Muscle of leg (tissue), 11 donors: Measurements from ENCODE around the gene EP400. TPM values are rescaled to one million over a fixed set of nuclear protein-coding genes. Genes with fewer than 3 reads are reported as not detected.

ENCODE experiments used
- DNase-seq: peaks from one replicate; pipeline ENCODE4 v3.0.0; 2013
- H3K27ac ChIP-seq: one replicate; pipeline ENCODE4 v1.5.1; 2013; ENCODE audit warnings: mild to moderate bottlenecking, low read length, control low read depth
- H3K27me3 ChIP-seq: one replicate; pipeline ENCODE4 v1.6.1; 2013; ENCODE audit warnings: low read length; ENCODE audit not compliant: control insufficient read depth, insufficient read depth
- H3K36me3 ChIP-seq: one replicate; pipeline ENCODE4 v1.6.1; 2013; ENCODE audit warnings: low read length; ENCODE audit not compliant: control insufficient read depth, insufficient read depth
- H3K4me1 ChIP-seq: one replicate; pipeline ENCODE4 v1.6.1; 2013; ENCODE audit warnings: low read length; ENCODE audit not compliant: control insufficient read depth, insufficient read depth
- H3K4me3 ChIP-seq: one replicate; pipeline ENCODE4 v1.5.1; 2013; ENCODE audit warnings: low read length, control low read depth
- H3K9me3 ChIP-seq: replicated peaks from 2 replicates; pipeline ENCODE4 v1.6.1; 2013; ENCODE audit warnings: low read depth, low read length; ENCODE audit not compliant: control insufficient read depth
- WGBS: methylation state at CpG from one replicate; pipeline ENCODE4 v1.1.5; 2013; ENCODE audit warnings: missing lambda C conversion rate; ENCODE audit not compliant: insufficient coverage; 5-methylcytosine and 5-hydroxymethylcytosine counted together
- polyA plus RNA-seq, 8 donors: library from polyadenylated mRNA; unstranded; fragments of 120-200 nt; gene quantifications; one replicate each; pipeline versions ENCODE4 v1.2.1 to v1.2.3, GENCODE V29; 2013; ENCODE audit warnings: inconsistent platforms in 1 of 8, low replicate concordance in 1 of 8; ENCODE audit not compliant: insufficient read length in 8 of 8, insufficient read depth in 1 of 8
- total RNA-seq: library from RNA; stranded (reverse); fragments of 120-200 nt; gene quantifications from one replicate; pipeline ENCODE4 v1.2.4, GENCODE V29; 2013

Gene EP400
- total and polyA plus RNA-seq, 9 donors = 9.0 to 30.5 (median 22.7) TPM

GRCh38 chr12:132056951-132057350 lies 107.2 kb downstream of the EP400 start:
- Histone ChIP-seq H3K36me3 (peaks cover 72% of the 10 kb centered on the region), H3K27ac (no peak overlapping the region), H3K27me3 (no peaks in the 10 kb centered on the region), H3K9me3 (no peaks in the 10 kb centered on the region), H3K4me3 (no peak overlapping the region), H3K4me1 (no peaks in the 10 kb centered on the region)
- no CpG with 5 or more reads among the region's 5 CpGs for WGBS
- DNase-seq = no peak

GRCh38 chr12:132057691-132058090 lies 107.9 kb downstream of the EP400 start:
- WGBS = 94% methylated on average over 3 of the region's 5 CpGs
- no peak for DNase-seq
- H3K4me3 ChIP-seq = no peak overlapping the region
- no peaks in the 10 kb centered on the region for H3K9me3 ChIP-seq
- peaks cover 73% of the 10 kb centered on the region for H3K36me3 ChIP-seq
- no peak overlapping the region for H3K27ac ChIP-seq
- no peaks in the 10 kb centered on the region for H3K4me1 ChIP-seq
- no peaks in the 10 kb centered on the region for H3K27me3 ChIP-seq

DNA sequence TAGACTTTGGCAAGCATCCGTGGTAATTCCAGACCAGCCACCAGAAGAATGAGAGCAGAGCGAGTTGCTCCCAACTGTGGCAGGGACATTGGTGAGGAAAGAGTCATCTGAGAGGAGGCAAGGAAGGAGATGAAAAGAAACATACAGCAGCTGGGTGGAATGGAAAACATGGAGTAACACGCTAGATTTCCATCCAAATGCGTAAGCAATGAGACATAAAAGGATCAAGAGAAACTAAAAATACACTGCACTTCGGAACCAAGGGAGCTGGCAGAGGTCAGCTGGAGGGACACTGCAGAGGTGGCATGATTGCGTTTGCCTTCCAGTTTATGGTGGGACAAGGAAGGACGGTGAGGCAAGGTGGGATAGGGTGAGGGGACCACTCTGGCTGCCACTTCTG lies 111.5 kb downstream of the EP400 start:
- no peak for DNase-seq
- 86% methylated on average over 7 of the region's 7 CpGs for WGBS
- Histone ChIP-seq H3K9me3 (no peaks in the 10 kb centered on the region), H3K4me1 (no peaks in the 10 kb centered on the region), H3K27ac (no peak overlapping the region), H3K36me3 (peaks cover 70% of the 10 kb centered on the region), H3K27me3 (no peaks in the 10 kb centered on the region), H3K4me3 (no peak overlapping the region)

DNA sequence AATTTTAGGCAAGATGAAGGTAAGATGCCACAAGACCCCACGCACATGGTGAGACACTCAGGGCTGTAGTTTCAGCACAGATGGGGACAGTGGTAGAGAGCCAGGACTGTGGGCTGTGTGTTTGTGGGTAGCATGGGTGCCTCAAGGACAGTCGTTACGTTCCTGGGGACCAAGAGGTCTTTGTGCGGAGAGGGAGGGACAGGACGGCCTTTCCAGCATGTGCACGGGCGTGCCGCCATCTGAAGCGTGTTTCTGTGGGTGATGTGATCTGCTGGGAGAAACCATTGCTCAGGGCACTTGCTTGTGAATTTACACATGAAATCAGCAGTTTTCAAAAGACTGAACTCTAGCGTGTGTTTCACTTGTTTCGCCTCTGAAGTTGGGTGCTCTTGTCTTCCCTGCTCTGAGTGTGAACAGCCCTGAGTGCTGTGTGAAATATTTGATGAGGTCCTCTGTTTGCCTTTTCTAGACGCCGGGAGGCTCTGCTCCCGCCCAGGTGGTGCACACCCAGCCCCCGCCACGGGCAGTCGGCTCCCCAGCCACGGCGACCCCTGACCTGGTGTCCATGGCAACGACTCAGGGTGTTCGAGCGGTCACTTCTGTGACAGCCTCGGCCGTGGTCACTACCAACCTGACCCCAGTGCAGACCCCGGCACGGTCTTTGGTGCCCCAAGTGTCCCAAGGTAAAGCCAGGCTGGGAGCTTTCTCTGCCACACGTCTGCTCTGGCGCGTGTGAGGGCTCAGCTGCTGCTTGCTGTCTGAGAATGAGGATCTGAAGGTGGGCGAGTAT lies 112.1 kb downstream of the EP400 start:
- no peaks in the 10 kb centered on the region for H3K27me3 ChIP-seq
- no peak overlapping the region for H3K4me3 ChIP-seq
- no peaks in the 10 kb centered on the region for H3K4me1 ChIP-seq
- WGBS = 61% methylated on average over 28 of the region's 30 CpGs
- H3K9me3 ChIP-seq = no peaks in the 10 kb centered on the region
- H3K27ac ChIP-seq = no peak overlapping the region
- DNase-seq = no peak
- peaks cover 69% of the 10 kb centered on the region for H3K36me3 ChIP-seq

GRCh38 chr12:132062481-132062880 lies 112.7 kb downstream of the EP400 start:
- 69% methylated on average over 14 of the region's 14 CpGs for WGBS
- Histone ChIP-seq H3K36me3 (peaks cover 69% of the 10 kb centered on the region), H3K4me1 (no peaks in the 10 kb centered on the region), H3K9me3 (no peaks in the 10 kb centered on the region), H3K27me3 (no peaks in the 10 kb centered on the region), H3K4me3 (no peak overlapping the region), H3K27ac (no peak overlapping the region)
- no peak for DNase-seq

GRCh38 chr12:132063491-132063890 lies 113.7 kb downstream of the EP400 start:
- DNase-seq = no peak
- peaks cover 73% of the 10 kb centered on the region for H3K36me3 ChIP-seq
- no peak overlapping the region for H3K4me3 ChIP-seq
- H3K27ac ChIP-seq = no peak overlapping the region
- no peaks in the 10 kb centered on the region for H3K9me3 ChIP-seq
- 80% methylated on average over 10 of the region's 10 CpGs for WGBS
- H3K4me1 ChIP-seq = no peaks in the 10 kb centered on the region
- H3K27me3 ChIP-seq = no peaks in the 10 kb centered on the region

DNA sequence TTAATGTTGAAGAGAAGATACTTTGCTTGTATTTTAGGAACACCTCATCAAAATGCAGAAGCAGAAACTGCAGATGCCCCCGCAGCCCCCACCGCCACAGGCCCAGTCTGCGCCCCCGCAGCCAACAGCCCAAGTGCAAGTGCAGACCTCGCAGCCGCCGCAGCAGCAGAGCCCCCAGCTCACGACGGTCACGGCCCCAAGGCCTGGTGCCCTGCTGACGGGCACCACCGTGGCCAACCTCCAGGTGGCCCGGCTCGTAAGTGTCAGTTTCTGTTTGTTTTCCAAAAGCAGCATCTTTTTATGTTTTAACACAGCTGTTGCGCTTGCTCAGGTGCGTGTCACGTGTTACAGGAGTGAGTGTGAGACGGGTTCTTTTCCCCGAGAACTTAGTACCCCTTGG lies 114.9 kb downstream of the EP400 start:
- Histone ChIP-seq H3K4me3 (no peak overlapping the region), H3K27ac (no peak overlapping the region), H3K36me3 (peaks cover 77% of the 10 kb centered on the region), H3K27me3 (no peaks in the 10 kb centered on the region), H3K4me1 (peaks cover 4% of the 10 kb centered on the region), H3K9me3 (no peaks in the 10 kb centered on the region)
- no peak for DNase-seq
- WGBS = 88% methylated on average over 17 of the region's 19 CpGs

GRCh38 chr12:132065203-132065602 lies 115.5 kb downstream of the EP400 start:
- H3K4me1 ChIP-seq = peaks cover 6% of the 10 kb centered on the region
- H3K27ac ChIP-seq = no peak overlapping the region
- no peak for DNase-seq
- no peaks in the 10 kb centered on the region for H3K9me3 ChIP-seq
- WGBS = 94% methylated on average over 9 of the region's 10 CpGs
- peaks cover 81% of the 10 kb centered on the region for H3K36me3 ChIP-seq
- no peaks in the 10 kb centered on the region for H3K27me3 ChIP-seq
- H3K4me3 ChIP-seq = no peak overlapping the region

DNA sequence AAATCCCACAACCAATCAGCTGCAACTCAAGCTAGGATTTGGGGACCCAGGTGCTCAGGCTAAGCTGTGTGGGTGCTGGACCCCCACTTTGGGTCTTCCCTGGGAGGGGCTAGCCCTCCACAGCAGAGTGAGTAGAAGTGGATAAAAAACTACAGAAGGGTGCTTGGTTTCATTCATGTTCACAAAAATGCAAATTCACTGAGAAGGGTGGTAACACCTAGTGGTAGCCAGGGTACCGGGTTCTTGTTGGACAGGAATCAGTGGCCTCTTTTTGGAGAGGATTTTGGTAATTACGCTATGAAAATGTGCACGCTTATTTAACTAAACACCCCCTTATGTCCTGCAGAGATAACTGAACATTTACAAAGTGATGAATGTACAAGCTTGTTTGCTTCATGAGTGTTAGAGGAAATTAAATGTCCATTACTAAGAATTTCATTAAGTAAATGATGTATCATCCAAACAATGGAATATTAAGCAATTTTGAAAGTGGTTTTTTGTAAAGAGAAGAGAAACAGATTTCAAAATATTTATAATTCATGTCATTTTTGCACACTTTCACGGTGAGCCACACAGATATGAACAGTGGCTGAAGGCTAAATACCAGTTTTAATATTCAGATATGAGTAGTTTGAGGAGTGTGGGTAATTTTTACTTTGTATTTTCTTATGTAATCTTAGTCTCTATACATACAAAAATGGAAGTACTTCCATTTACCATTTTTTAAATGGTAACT lies 116.0 kb downstream of the EP400 start:
- Histone ChIP-seq H3K9me3 (no peaks in the 10 kb centered on the region), H3K36me3 (peaks cover 81% of the 10 kb centered on the region), H3K4me1 (peaks cover 6% of the 10 kb centered on the region), H3K27me3 (no peaks in the 10 kb centered on the region), H3K27ac (no peak overlapping the region), H3K4me3 (no peak overlapping the region)
- no peak for DNase-seq
- no CpG with 5 or more reads among the region's 4 CpGs for WGBS

- Histone ChIP-seq H3K9me3 (no peaks in the 10 kb centered on the region), H3K4me3 (no peak overlapping the region), H3K36me3 (peaks cover 81% of the 10 kb centered on the region), H3K4me1 (peaks cover 6% of the 10 kb centered on the region), H3K27me3 (no peaks in the 10 kb centered on the region), H3K27ac (no peak overlapping the region)
- 69% methylated on average over 10 of the region's 13 CpGs for WGBS
- peak; percentile 25 for DNase-seq
Observed at GRCh38 chr12:132066345-132066685, 116.6 kb downstream of the EP400 start.
